ENCODE measurements around the gene CPLANE2. TPM values are rescaled to one million over a fixed set of nuclear protein-coding genes. Genes with fewer than 3 reads are reported as not detected.

The CPLANE2 gene
- total and polyA plus RNA-seq, 2 of the 4 experiments (the other 2 are of a cell fraction), result 3.2 to 5.8 TPM

DNA sequence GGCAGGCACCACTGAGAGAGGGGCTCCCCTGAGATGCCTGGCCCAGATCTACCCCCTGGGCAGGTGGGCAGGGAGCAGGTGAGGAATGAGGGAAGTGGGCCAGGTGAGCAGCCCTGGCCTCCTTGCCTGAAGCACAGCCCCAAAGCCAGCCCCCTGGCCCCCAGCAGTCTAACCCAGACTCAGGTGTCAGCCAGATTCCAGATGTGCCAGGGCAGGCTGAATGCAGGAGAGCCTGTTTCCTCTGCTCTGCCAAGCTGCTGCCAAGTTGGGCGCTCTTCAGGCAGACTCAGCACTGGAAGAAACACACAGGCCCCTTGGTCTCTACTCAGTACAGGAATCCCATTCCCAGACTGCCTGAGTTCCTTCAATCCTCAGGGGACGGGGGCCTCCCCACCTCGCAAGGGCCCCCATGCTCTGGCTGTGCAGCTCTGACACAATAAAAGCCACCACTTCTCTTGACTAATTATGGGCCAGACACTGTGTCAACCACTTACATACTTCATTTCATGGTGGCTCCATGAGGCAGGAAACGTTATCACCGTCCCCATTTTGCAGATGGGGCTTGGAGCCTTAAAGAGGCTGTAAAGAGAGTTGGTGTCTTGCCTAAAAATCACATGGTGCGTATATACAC, 45.0 kb downstream of the CPLANE2 start:
- no peak overlapping the region for H2BK5ac ChIP-seq (ENCODE audit: low read depth, low read length, poor library complexity, severe bottlenecking)
- H3K27ac ChIP-seq (ENCODE audit: insufficient read depth, low read length), result no peak overlapping the region
- H3K4ac ChIP-seq (ENCODE audit: low read depth, low read length), result no peak overlapping the region
- H2BK120ac ChIP-seq (ENCODE audit: low read depth, low read length), result no peak overlapping the region
- H4K5ac ChIP-seq (ENCODE audit: low read depth, low read length), result no peak overlapping the region
- no TSS peak for BruUV-seq (replicated peaks)
- no peak overlapping the region for H3K9ac ChIP-seq (ENCODE audit: low read depth, low read length)
- TF ChIP-seq POLR2A (IDR thresholded peaks at IDR 0.05; ENCODE audit: low read depth, low read length) (no peak), FOS (IDR thresholded peaks at IDR 0.05; ENCODE audit: low read depth, low read length) (no peak), USF2 (IDR thresholded peaks at IDR 0.05; ENCODE audit: low read depth, low read length) (no peak), BHLHE40 (IDR thresholded peaks at IDR 0.05; ENCODE audit: low read depth, low read length) (no peak), MAFK (IDR thresholded peaks at IDR 0.05; ENCODE audit: low read depth, low read length) (no peak), NFE2L2 (IDR thresholded peaks at IDR 0.05; ENCODE audit: low read depth, low read length) (no peak), MAZ (IDR thresholded peaks at IDR 0.05; ENCODE audit: borderline replicate concordance, low read depth, low read length) (no peak), CHD1 (IDR thresholded peaks at IDR 0.05; ENCODE audit: low read depth, low read length) (no peak)
- TF ChIP-seq, protein P1, sequence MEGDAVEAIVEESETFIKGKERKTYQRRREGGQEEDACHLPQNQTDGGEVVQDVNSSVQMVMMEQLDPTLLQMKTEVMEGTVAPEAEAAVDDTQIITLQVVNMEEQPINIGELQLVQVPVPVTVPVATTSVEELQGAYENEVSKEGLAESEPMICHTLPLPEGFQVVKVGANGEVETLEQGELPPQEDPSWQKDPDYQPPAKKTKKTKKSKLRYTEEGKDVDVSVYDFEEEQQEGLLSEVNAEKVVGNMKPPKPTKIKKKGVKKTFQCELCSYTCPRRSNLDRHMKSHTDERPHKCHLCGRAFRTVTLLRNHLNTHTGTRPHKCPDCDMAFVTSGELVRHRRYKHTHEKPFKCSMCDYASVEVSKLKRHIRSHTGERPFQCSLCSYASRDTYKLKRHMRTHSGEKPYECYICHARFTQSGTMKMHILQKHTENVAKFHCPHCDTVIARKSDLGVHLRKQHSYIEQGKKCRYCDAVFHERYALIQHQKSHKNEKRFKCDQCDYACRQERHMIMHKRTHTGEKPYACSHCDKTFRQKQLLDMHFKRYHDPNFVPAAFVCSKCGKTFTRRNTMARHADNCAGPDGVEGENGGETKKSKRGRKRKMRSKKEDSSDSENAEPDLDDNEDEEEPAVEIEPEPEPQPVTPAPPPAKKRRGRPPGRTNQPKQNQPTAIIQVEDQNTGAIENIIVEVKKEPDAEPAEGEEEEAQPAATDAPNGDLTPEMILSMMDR (conservative IDR thresholded peaks at IDR 0.05; ENCODE audit: low read depth, low read length), result no peak
- no peaks in the 10 kb centered on the region for H3K9me3 ChIP-seq (ENCODE audit: control insufficient read depth, insufficient read depth, low read length)
- H2AFZ ChIP-seq (replicated peaks; ENCODE audit: low read length, poor library complexity), result no peak overlapping the region
- ATAC-seq (ENCODE audit: low read depth), result no peak
- no peak overlapping the region for H3K4me3 ChIP-seq (ENCODE audit: insufficient read depth, low read depth, low read length)
- H4K20me1 ChIP-seq (ENCODE audit: insufficient read depth, low read length), result no peaks in the 10 kb centered on the region
- peaks cover 4% of the 10 kb centered on the region for H3K4me1 ChIP-seq (ENCODE audit: control insufficient read depth, insufficient read depth, low read length)
- no peak overlapping the region for H3K4me2 ChIP-seq (ENCODE audit: low read depth, low read length)
- no peak overlapping the region for H2BK20ac ChIP-seq (ENCODE audit: low read depth, low read length)
- no peak overlapping the region for H2AK9ac ChIP-seq (replicated peaks; ENCODE audit: low read depth, low read length, poor library complexity)
- H3K36me3 ChIP-seq (ENCODE audit: control insufficient read depth, insufficient read depth, low read length), result no peaks in the 10 kb centered on the region
- in situ Hi-C loops (cut with MboI; ENCODE audit: low sequenced_read_pairs), result loop anchor here (25.0 kb wide), 1 partner anchor 405 kb away; no protein-coding TSS in a partner anchor
- intact Hi-C loops (cut with micrococcal nuclease), result no loop called here
- H3K56ac ChIP-seq (ENCODE audit: extremely low read depth, insufficient read depth, low read length), result no peak overlapping the region
- WGBS, 2 experiments (ENCODE audit: extremely low coverage in 2 of 2, insufficient read length in 1 of 2), result 90% methylated on average over 3 of the region's 6 CpGs; no CpG with 5 or more reads in 1 of the 2 experiments
- no peak overlapping the region for H4K91ac ChIP-seq (ENCODE audit: insufficient read depth, low read depth, low read length)
- no peak overlapping the region for H3K23ac ChIP-seq (ENCODE audit: low read depth, low read length)
- dilution Hi-C loops (cut with HindIII; ENCODE audit: low sequenced_read_pairs, unreplicated experiment), result no loop called here
- H4K8ac ChIP-seq (ENCODE audit: low read depth in 2 of 2, low read length in 2 of 2), result no peak overlapping the region
- no peaks in the 10 kb centered on the region for H3K79me1 ChIP-seq (ENCODE audit: low read depth in 1 of 2, low read length in 2 of 2)
- no peaks in the 10 kb centered on the region for H3K9me1 ChIP-seq (ENCODE audit: insufficient read depth, low read length)
- ChIA-PET CTCF (no interaction called here), POLR2A (ENCODE audit: unreplicated experiment) (interaction anchor here (0.7 kb wide), 1 partner anchor 17 kb away, joined by 3 read pairs; no protein-coding TSS in a partner anchor)
- H3K14ac ChIP-seq (replicated peaks; ENCODE audit: low read depth, low read length), result no peak overlapping the region
- H2AK5ac ChIP-seq (ENCODE audit: low read depth, low read length), result no peak overlapping the region
- no peak overlapping the region for H3K18ac ChIP-seq (ENCODE audit: low read depth, low read length)
- H2BK15ac ChIP-seq (ENCODE audit: low read depth, low read length), result no peak overlapping the region
- H3K27me3 ChIP-seq (ENCODE audit: control insufficient read depth, insufficient read depth, low read length), result no peaks in the 10 kb centered on the region
- no peak for DNase-seq

Data from IMR-90 (cell line).